ENCODE results near the gene SH3TC2. TPM values are rescaled to one million over a fixed set of nuclear protein-coding genes. Genes with fewer than 3 reads are reported as not detected.

The SH3TC2 gene
- total RNA-seq, 4 donors from 2014 or later = 0.29 to 3.5 (median 2.1) TPM

GRCh38 chr5:149072376-149072775, 9.5 kb upstream of the SH3TC2 start:
- DNase-seq = no peak
- Histone ChIP-seq H3K36me3 (no peaks in the 10 kb centered on the region), H3K27me3 (no peaks in the 10 kb centered on the region), H3K27ac (no peak overlapping the region), H3K9me3 (no peaks in the 10 kb centered on the region), H3K4me3 (no peak overlapping the region), H3K4me1 (no peaks in the 10 kb centered on the region)
- TF ChIP-seq CTCF (IDR thresholded peaks at IDR 0.05) = no peak
- no peak for TF ChIP-seq POLR2A (IDR thresholded peaks at IDR 0.05)
- intact Hi-C loops (cut with DNase I; ENCODE audit: low total_unique reads) = no loop called here

GRCh38 chr5:149071756-149072155, 8.9 kb upstream of the SH3TC2 start:
- TF ChIP-seq CTCF (IDR thresholded peaks at IDR 0.05) = no peak
- no peak for TF ChIP-seq POLR2A (IDR thresholded peaks at IDR 0.05)
- intact Hi-C loops (cut with DNase I; ENCODE audit: low total_unique reads) = no loop called here
- Histone ChIP-seq H3K27ac (no peak overlapping the region), H3K36me3 (no peaks in the 10 kb centered on the region), H3K4me1 (no peaks in the 10 kb centered on the region), H3K9me3 (no peaks in the 10 kb centered on the region), H3K27me3 (no peaks in the 10 kb centered on the region), H3K4me3 (no peak overlapping the region)
- DNase-seq = no peak

GRCh38 chr5:149071216-149071615, 8.4 kb upstream of the SH3TC2 start:
- Histone ChIP-seq H3K27ac (no peak overlapping the region), H3K9me3 (no peaks in the 10 kb centered on the region), H3K36me3 (no peaks in the 10 kb centered on the region), H3K4me1 (no peaks in the 10 kb centered on the region), H3K27me3 (no peaks in the 10 kb centered on the region), H3K4me3 (no peak overlapping the region)
- TF ChIP-seq POLR2A (IDR thresholded peaks at IDR 0.05) (no peak), CTCF (IDR thresholded peaks at IDR 0.05) (no peak)
- intact Hi-C loops (cut with DNase I; ENCODE audit: low total_unique reads) = no loop called here
- no peak for DNase-seq

GRCh38 chr5:149069711-149070110, 6.8 kb upstream of the SH3TC2 start:
- H3K27ac ChIP-seq = no peak overlapping the region
- H3K36me3 ChIP-seq = no peaks in the 10 kb centered on the region
- no peaks in the 10 kb centered on the region for H3K4me1 ChIP-seq
- TF ChIP-seq POLR2A (IDR thresholded peaks at IDR 0.05) = no peak
- TF ChIP-seq CTCF (IDR thresholded peaks at IDR 0.05) = no peak
- H3K9me3 ChIP-seq = no peaks in the 10 kb centered on the region
- H3K27me3 ChIP-seq = no peaks in the 10 kb centered on the region
- H3K4me3 ChIP-seq = no peak overlapping the region
- DNase-seq = no peak
- intact Hi-C loops (cut with DNase I; ENCODE audit: low total_unique reads) = no loop called here

GRCh38 chr5:149063896-149064478, 1.1 kb upstream of the SH3TC2 start:
- H3K4me1 ChIP-seq = no peaks in the 10 kb centered on the region
- DNase-seq = no peak
- H3K4me3 ChIP-seq = no peak overlapping the region
- no peaks in the 10 kb centered on the region for H3K27me3 ChIP-seq
- no peaks in the 10 kb centered on the region for H3K36me3 ChIP-seq
- intact Hi-C loops (cut with DNase I; ENCODE audit: low total_unique reads) = no loop called here
- no peak for TF ChIP-seq CTCF (IDR thresholded peaks at IDR 0.05)
- TF ChIP-seq POLR2A (IDR thresholded peaks at IDR 0.05) = no peak
- no peaks in the 10 kb centered on the region for H3K9me3 ChIP-seq
- peak overlapping the region in 1 of 2 donors; percentile 64 for H3K27ac ChIP-seq
